Lung (tissue), 12 donors: ENCODE data around the gene CDK14. TPM values are rescaled to one million over a fixed set of nuclear protein-coding genes. Genes with fewer than 3 reads are reported as not detected.

Source experiments
- ATAC-seq: fragments of 200-7000 bp; cut with Tn5 transposase; one replicate; pipeline ENCODE4 v1.9.1; 2020; ENCODE audit warnings: moderate number of reproducible peaks; ENCODE audit not compliant: insufficient read depth, low FRiP score
- DNase-seq, 3 donors: peaks; one replicate each; pipeline ENCODE4 v3.0.0-alpha.2; 2013 to 2017
- H3K27ac ChIP-seq, 2 donors: one replicate each; pipeline ENCODE4 v1.5.1; 2013; ENCODE audit warnings: mild to moderate bottlenecking in 2 of 2, moderate library complexity in 2 of 2, control low read depth in 1 of 2, inconsistent platforms in 1 of 2, low read depth in 1 of 2, low read length in 1 of 2
- H3K27me3 ChIP-seq, 3 donors: one replicate each; pipeline ENCODE4 v1.5.1; 2013; ENCODE audit warnings: low read length in 2 of 3; ENCODE audit not compliant: control insufficient read depth in 3 of 3, insufficient read depth in 3 of 3
- H3K36me3 ChIP-seq, 4 donors: one replicate each; pipeline ENCODE4 v1.5.1; 2013; ENCODE audit warnings: low read length in 4 of 4, mild to moderate bottlenecking in 1 of 4, moderate library complexity in 1 of 4; ENCODE audit not compliant: control insufficient read depth in 4 of 4, insufficient read depth in 4 of 4
- H3K4me1 ChIP-seq, 5 donors: one replicate each; pipeline ENCODE4 v1.5.1; 2013; ENCODE audit warnings: low read length in 5 of 5, mild to moderate bottlenecking in 2 of 5, moderate library complexity in 1 of 5; ENCODE audit not compliant: control insufficient read depth in 5 of 5, insufficient read depth in 5 of 5
- H3K4me3 ChIP-seq: one replicate; pipeline ENCODE4 v1.5.1; 2013; ENCODE audit warnings: mild to moderate bottlenecking, control low read depth, moderate library complexity
- H3K9ac ChIP-seq, 2 donors: one replicate each; pipeline ENCODE4 v1.5.1; 2013; ENCODE audit warnings: low read length in 2 of 2, control low read depth in 1 of 2; ENCODE audit not compliant: insufficient read depth in 1 of 2
- H3K9me3 ChIP-seq, 4 donors: one replicate each; pipeline ENCODE4 v1.5.1; 2013; ENCODE audit warnings: low read length in 3 of 4, mild to moderate bottlenecking in 1 of 4, moderate library complexity in 1 of 4; ENCODE audit not compliant: control insufficient read depth in 4 of 4, insufficient read depth in 3 of 4
- CTCF ChIP-seq: IDR thresholded peaks from 2 replicates; pipeline ENCODE4 v1.5.1; 2012; ENCODE audit warnings: mild to moderate bottlenecking; ENCODE audit errors: control extremely low read depth, extremely low read depth
- WGBS, 2 donors: extraction: QIAGEN DNeasy Blood & Tissue Kit; methylation state at CpG; one replicate each; pipeline ENCODE4 v1.1.7; 2013; 5-methylcytosine and 5-hydroxymethylcytosine counted together
- polyA plus RNA-seq, 2 donors: library from polyadenylated mRNA; stranded (reverse); fragments of 200-250 nt; gene quantifications; one replicate each; pipeline ENCODE4 v1.2.1, GENCODE V29; 2013
- total RNA-seq, 2 donors: library from RNA; depleted of rRNA in 1 of 2; stranded (reverse); fragments of >200 nt in 1 of 2; gene quantifications; one replicate each; pipeline ENCODE4 v1.2.1, GENCODE V29; 2014 to 2021
- donor health status: control.
- donor health status: control.
- donor health status: Bipolar disorder and iron deficiency.
- donor health status: healthy.
- donor health status: DM: yes; HTN: yes; CAD: no.

CDK14 gene
- total and polyA plus RNA-seq, 4 donors, result 4.3 to 117 (median 18.9) TPM

GRCh38 chr7:90736968-90737939 is 141.1 kb downstream of the CDK14 start:
- no peak for ATAC-seq
- no peak overlapping the region for H3K9ac ChIP-seq
- WGBS, 2 donors, result 73 to 74% methylated on average over 4 of the region's 4 CpGs
- H3K27ac ChIP-seq, result no peak overlapping the region
- H3K36me3 ChIP-seq, result peaks cover 0 to 2% (median 0%) of the 10 kb centered on the region in 4 donors
- DNase-seq, result no peak
- H3K27me3 ChIP-seq, result no peaks in the 10 kb centered on the region
- H3K4me3 ChIP-seq, result no peak overlapping the region
- H3K9me3 ChIP-seq, result no peaks in the 10 kb centered on the region
- TF ChIP-seq CTCF, result no peak
- peaks cover 0 to 5% (median 0%) of the 10 kb centered on the region in 5 donors for H3K4me1 ChIP-seq

- WGBS, 2 donors, result 93 to 95% methylated on average over 3 of the region's 3 CpGs
- H3K27ac ChIP-seq, result no peak overlapping the region
- H3K36me3 ChIP-seq, result peaks cover 0 to 2% (median 0%) of the 10 kb centered on the region in 4 donors
- no peak for DNase-seq
- H3K27me3 ChIP-seq, result no peaks in the 10 kb centered on the region
- no peak for ATAC-seq
- no peak for TF ChIP-seq CTCF
- H3K9ac ChIP-seq, result no peak overlapping the region
- no peak overlapping the region for H3K4me3 ChIP-seq
- peaks cover 0 to 5% (median 0%) of the 10 kb centered on the region in 5 donors for H3K4me1 ChIP-seq
- no peaks in the 10 kb centered on the region for H3K9me3 ChIP-seq
These were observed 142.1 kb downstream of the CDK14 start for GRCh38 chr7:90738249-90738648.

GRCh38 chr7:90739716-90740115 is 143.6 kb downstream of the CDK14 start:
- DNase-seq, result no peak
- ATAC-seq, result no peak
- Histone ChIP-seq H3K36me3 (peaks cover 0 to 2% (median 0%) of the 10 kb centered on the region in 4 donors), H3K27me3 (no peaks in the 10 kb centered on the region), H3K4me1 (peaks cover 0 to 5% (median 0%) of the 10 kb centered on the region in 5 donors), H3K4me3 (no peak overlapping the region), H3K9ac (no peak overlapping the region), H3K27ac (no peak overlapping the region), H3K9me3 (no peaks in the 10 kb centered on the region)
- TF ChIP-seq CTCF, result no peak
- 82 to 89% methylated on average over 2 of the region's 2 CpGs for WGBS, 2 donors
